HG02852 (cell line): ENCODE data around the gene SRSF11.

Experiments used
- ATAC-seq: cut with Tn5 transposase; IDR thresholded peaks from one replicate; pipeline ENCODE4 v1.9.1; 2021; ENCODE audit warnings: mild to moderate bottlenecking, moderate library complexity; ENCODE audit not compliant: unreplicated experiment

Gene SRSF11

DNA sequence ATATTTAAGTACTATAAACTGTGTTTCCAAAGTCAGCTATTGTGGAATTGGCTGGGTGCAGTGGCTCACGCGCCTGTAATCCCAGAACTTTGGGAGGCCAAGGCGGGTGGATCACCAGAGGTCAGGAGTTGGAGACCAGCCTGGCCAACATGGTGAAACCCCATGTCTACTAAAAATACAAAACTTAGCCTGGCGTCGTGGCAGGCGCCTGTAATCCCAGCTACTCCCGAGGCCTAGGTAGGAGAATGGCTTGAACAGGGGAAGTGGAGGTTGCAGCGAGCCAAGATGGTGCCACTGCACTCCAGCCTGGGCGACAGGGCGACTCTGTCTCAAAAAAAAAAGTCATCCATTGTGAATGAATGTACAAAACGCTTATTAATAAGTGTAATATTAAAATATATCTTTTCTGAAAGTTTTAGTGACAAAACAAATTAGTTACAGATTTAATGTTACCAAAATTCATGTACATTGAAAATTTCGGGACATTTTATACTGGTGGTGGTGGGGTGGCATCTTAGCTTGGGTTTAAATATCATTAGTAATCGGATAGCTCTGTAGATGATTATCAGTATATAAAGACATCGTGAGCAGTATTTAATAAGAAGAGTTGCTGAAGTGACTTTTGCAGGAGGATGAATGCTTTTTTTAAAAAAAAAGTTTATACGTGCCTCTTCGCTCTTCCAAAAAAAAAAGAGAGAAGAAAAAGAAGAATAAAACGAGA is 503 bp upstream of the SRSF11 start:
- peak; percentile 2 for ATAC-seq

DNA sequence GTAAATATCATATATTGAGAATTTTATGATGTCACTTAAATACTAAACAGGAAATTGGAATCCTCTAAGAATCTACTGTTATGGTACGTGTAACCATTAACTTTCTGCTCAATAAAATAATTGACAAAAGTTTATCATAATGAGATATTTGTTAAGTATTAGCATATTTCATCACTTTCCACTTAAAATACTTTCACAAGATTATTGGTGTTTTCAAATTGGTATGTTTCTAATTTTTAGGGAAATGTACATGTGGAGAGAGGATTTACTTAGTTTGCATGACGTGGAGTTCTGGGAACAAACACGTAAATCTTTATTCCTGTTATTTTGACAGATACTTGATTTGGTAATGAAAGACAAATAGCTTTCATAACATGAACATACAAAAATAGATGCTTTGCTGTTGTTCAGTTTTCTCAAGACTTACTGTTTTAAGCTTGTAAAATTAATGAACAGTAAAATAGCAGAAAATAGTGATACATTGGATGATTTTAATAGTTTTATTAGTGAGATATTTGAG is 1.6 kb downstream of the SRSF11 start:
- no peak for ATAC-seq

DNA sequence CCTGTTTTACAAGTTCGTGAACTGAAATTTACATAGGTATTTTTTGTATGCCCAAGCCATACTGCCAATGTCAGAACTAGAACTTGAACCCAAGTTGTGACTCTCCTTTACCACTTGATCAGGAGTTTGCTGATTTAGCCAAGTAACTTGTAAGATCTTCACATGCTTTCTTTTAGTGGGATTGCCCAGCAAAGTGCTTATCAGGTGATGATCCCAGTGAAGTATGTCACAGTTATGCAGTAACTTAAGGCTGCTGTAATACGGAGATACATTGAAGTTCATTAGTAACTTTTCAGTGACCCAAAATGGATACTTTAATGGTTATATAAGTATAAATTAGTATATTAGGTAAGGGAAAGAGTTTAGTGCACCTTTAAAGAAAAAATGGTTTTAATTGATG is 3.8 kb downstream of the SRSF11 start:
- ATAC-seq: no peak

DNA sequence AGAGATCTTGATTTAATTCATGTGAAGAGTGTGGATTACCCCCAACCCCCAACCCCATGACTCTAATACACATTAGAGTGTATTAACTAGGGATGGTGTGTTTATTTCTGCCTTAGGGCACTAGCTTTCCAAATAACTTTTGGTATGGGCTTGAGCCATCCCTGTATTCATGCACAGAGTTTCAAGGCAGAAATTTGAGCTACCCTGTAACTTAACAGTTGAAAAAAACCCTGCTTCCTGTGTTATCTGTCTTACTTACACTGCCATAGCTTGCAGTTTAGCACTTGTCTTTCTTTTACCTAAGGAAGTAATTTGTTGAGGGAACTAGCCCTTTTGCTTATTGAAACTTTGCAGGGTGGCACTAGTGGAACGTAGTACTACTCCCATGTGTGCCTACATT is 6.3 kb downstream of the SRSF11 start:
- ATAC-seq: no peak

DNA sequence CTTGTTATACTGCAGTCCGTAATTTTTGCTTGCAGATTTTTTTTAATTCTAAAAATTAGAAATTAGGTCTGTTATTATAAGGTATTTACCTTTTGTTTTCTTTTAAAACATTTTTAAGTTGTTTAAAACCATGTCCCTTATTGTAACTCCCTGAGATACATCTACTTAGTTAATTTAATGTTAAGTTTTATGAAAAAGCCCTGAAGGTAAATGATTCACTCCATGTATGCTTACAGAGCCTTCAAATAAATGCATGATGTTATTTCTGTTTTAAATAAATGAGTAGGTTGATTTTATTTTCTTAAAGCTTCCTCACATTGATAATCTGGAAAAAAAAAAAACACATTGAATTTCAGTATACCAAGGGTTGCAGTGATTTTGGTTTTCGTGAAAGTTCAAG is 7.5 kb downstream of the SRSF11 start:
- ATAC-seq: no peak

GRCh38 chr1:70231475-70231874 is 10.3 kb downstream of the SRSF11 start:
- no peak for ATAC-seq

DNA sequence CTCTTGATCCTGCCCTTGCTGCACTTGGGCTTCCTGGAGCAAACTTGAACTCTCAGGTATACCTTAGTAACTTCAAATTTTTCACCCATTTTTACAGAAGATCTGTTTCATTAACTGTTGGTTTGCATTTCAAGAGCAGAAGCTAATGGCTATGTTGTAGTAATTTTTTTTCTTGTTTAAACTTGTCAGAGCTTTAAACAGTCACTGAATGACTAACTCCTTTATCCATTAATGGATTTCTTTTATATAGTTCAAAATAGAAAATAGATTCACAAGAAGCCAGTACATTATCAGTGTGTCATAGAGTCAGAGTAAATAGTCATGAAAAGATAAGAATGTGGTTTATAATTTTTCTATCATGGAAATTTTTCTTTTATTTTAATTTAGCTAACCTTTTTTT is 13.6 kb downstream of the SRSF11 start:
- no peak for ATAC-seq

DNA sequence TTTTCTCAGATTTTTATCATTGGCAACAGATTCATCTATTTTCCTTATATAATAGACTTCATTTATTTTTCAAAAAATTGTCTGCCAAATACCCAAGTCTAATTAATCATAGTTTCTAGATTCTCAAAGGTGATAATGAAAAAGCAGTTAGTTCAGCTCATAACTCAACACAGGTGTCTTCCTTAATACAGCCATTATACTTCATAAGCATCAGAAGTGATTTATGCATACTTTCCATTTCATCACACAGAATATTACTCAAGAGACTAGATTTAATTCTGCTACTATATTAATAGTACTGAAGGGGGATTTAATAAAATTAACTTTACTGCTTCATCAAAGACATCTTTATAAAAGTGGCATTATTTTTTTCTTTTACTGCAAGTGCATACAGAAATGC is 18.8 kb downstream of the SRSF11 start:
- ATAC-seq: no peak

DNA sequence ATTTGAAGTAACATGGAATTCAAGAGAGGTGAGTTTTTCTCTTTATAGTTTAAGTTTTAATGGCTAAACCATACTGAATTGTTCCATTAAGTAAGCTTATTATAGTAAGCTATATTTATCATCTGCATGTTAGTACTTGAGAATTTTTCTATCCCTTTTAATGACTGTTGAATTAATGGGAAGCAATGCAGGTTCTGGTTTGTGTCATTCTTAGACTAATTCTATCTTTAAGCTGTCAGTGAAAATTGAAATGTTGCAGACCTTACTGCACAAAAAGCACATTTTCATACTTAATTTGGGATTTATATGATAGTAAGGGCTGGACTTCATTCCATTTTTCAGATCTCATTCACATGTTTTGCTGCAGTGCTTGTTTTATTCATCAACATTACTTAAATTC is 25.9 kb downstream of the SRSF11 start:
- no peak for ATAC-seq

- no peak for ATAC-seq
These were observed 26.6 kb downstream of the SRSF11 start for GRCh38 chr1:70247768-70248167.

GRCh38 chr1:70248729-70249128 is 27.5 kb downstream of the SRSF11 start:
- no peak for ATAC-seq

- no peak for ATAC-seq
These were observed 35.5 kb downstream of the SRSF11 start for GRCh38 chr1:70256664-70257063.

DNA sequence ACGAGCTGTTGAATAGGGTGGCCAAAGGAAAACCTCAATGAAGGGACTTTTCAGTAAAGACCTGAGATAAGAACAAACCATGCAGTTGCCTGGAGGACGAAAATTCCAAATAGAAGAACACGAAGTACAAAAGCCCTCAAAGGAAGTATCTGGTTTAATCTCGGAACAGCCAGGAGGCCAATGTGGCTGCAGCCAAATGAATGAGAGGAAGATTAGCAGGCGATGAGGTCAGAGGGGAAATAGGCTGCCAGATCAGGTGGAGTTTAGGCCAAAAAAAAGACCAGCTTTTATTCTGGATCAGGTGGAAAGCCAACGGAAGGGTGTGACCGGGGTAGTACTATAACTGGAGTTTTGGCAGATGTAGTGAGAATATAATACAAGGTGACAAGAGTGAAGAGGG is 43.7 kb downstream of the SRSF11 start:
- no peak for ATAC-seq

DNA sequence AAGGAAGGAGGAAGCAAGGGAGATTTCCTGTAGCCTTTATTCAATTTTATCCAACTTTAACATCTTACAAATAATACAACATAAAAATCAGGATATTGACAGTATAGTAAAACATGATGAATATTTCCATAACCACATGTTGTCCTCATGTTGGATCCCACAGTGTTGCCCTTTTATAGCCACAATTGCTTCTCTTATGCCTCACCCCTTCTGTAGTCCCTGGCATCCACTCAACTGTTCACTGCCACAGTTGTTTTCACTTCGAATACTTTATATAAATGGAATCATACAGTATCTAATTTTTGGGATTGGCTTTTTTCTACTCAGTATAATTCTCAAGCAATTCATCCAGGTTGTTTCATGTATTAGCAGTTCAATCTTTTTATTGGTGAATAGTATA is 44.8 kb downstream of the SRSF11 start:
- ATAC-seq: no peak

DNA sequence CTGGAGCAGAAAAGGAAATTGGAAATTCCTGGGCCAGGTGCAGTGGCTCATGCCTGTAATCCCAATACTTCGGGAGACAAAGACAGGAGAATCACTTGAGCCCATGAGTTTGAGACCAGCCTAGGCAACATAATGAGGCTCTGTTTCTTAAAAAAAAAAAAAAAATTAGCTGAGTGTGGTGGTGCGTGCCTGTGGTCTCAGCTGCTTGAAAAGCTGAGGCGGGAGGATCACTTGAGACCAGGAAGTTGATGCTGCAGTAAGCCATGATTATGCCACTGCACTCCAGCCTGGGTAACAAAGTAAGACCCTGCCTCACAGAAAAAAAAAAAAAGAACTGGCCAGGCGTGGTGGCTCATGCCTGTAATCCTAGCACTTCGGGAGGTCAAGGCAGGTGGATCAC is 56.7 kb downstream of the SRSF11 start:
- ATAC-seq: no peak

- ATAC-seq: no peak
These were observed 57.5 kb downstream of the SRSF11 start for GRCh38 chr1:70278710-70279109.

DNA sequence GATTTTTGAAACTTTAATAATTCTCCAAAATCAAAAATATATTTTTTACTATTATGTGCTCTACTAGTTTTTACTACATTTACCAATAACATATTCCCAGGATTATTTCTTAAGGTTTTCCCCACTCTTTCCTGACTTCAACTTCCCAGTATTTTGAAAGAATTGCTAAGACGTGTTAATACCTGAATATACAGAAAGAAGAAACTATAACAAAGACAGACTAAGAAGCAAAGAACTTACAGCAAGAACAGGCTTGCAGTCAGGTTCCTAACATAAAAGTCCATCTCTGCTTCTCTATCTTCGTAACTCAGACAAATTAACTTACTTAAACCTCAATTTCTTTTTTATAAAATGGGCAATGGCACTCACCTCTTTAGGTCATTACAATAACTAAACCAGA is 63.2 kb downstream of the SRSF11 start:
- ATAC-seq: no peak

DNA sequence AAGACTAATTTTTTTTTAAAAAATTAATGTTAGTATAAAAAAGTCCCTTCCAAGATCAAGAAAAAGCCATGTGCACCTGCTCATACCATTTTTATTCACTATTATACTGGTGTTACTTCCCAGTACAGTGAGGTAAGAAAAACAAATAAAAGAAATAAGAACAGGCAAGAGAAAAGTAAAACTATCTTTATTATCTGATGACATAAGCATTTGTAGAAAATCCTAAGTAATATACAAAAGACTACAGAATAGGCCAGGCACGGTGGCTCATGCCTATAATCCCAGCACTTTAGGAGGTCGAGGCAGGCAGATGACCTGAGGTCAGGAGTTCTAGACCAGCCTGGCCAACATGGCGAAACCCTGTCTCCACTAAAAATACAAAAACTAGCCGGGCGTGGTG is 65.3 kb downstream of the SRSF11 start:
- ATAC-seq: no peak

GRCh38 chr1:70288166-70288565 is 67.0 kb downstream of the SRSF11 start:
- no peak for ATAC-seq

DNA sequence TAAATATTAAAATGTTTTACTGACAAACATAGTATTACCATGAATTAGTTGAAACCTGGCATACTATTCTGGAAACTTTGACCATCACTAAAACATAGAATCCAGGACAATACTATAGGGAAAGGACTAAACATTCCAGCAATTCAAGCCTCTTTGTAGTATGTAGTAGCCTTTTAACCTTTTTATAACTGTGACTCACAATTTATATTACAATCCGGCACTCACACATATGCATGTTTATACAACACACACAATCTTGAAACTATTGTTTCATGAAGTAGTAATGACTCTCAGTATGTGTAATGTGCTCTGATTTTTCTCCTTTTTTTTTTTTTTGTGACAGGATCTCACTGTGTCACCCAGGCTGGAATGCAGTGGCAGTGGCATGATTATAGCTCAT is 69.0 kb downstream of the SRSF11 start:
- ATAC-seq: no peak

GRCh38 chr1:70293186-70293843 is 72.1 kb downstream of the SRSF11 start:
- no peak for ATAC-seq

DNA sequence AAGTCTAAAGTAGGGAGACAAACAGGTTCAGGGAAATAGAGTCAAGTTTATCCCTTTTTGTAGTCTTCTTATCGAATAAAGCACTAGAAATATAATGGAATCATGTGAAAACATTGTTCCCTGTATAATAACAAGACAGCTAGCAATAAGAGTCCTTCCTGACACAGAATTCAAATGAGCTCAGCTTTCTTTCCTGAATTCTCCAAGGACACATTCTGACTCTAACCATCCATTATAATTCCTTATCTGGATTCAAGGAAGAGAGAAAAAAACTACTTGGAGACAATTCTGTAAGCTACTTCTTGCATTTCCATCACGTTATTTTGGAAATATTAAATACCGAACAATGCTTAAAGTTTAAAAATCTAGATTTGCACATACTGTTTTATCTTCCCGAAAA is 74.6 kb downstream of the SRSF11 start:
- ATAC-seq: no peak

- no peak for ATAC-seq
These were observed 78.3 kb downstream of the SRSF11 start for GRCh38 chr1:70299472-70299871.
